Trophoblast cell (in vitro differentiated cells and primary cell): ENCODE measurements around the gene ANKRD33B.

ENCODE experiments used
- DNase-seq, 2 donors: peaks; one replicate each; pipeline ENCODE4 v3.0.0-alpha.2; 2016
- H2AFZ ChIP-seq: 2 replicates; pipeline ENCODE4 v1.6.1; 2013; ENCODE audit warnings: low read length, moderate library complexity, mild to moderate bottlenecking; ENCODE audit not compliant: insufficient read depth, poor library complexity
- H2AK5ac ChIP-seq: 2 replicates; pipeline ENCODE4 v1.6.1; 2013; ENCODE audit warnings: mild to moderate bottlenecking, low read length
- H2BK120ac ChIP-seq: 2 replicates; pipeline ENCODE4 v1.6.1; 2013; ENCODE audit warnings: low read length, mild to moderate bottlenecking, moderate library complexity; ENCODE audit not compliant: insufficient read depth, poor library complexity
- H2BK12ac ChIP-seq: 2 replicates; pipeline ENCODE4 v1.6.1; 2013; ENCODE audit warnings: mild to moderate bottlenecking, low read length, moderate library complexity
- H2BK5ac ChIP-seq: 2 replicates; pipeline ENCODE4 v1.6.1; 2013; ENCODE audit warnings: low read length, low read depth, moderate library complexity, mild to moderate bottlenecking; ENCODE audit not compliant: poor library complexity
- H3K14ac ChIP-seq: 2 replicates; pipeline ENCODE4 v1.6.1; 2013; ENCODE audit warnings: mild to moderate bottlenecking, low read length
- H3K18ac ChIP-seq: 2 replicates; pipeline ENCODE4 v1.6.1; 2013; ENCODE audit warnings: mild to moderate bottlenecking, low read length
- H3K23ac ChIP-seq: 2 replicates; pipeline ENCODE4 v1.6.1; 2013; ENCODE audit warnings: low read length
- H3K27ac ChIP-seq: 2 replicates; pipeline ENCODE4 v1.5.1; 2013; ENCODE audit warnings: low read depth, mild to moderate bottlenecking, inconsistent platforms, low read length, moderate library complexity
- H3K27me3 ChIP-seq: 2 replicates; pipeline ENCODE4 v1.6.1; 2013; ENCODE audit warnings: inconsistent platforms, mild to moderate bottlenecking, low read length, moderate library complexity; ENCODE audit not compliant: insufficient read depth
- H3K36me3 ChIP-seq, 2 experiments: 1 replicate in 1 of 2; 2 replicates in 1 of 2; pipeline ENCODE4 v1.6.1; 2013; ENCODE audit warnings: low read length in 2 of 2, mild to moderate bottlenecking in 2 of 2, moderate library complexity in 1 of 2; ENCODE audit not compliant: insufficient read depth in 2 of 2, control insufficient read depth in 1 of 2
- H3K4ac ChIP-seq: 2 replicates; pipeline ENCODE4 v1.6.1; 2013; ENCODE audit warnings: low read depth, mild to moderate bottlenecking, low read length, moderate library complexity
- H3K4me1 ChIP-seq, 2 experiments: 1 replicate in 1 of 2; 2 replicates in 1 of 2; pipeline ENCODE4 v1.6.1; 2013; ENCODE audit warnings: low read length in 2 of 2, mild to moderate bottlenecking in 2 of 2, moderate library complexity in 1 of 2; ENCODE audit not compliant: insufficient read depth in 2 of 2, control insufficient read depth in 1 of 2
- H3K4me2 ChIP-seq: 2 replicates; pipeline ENCODE4 v1.6.1; 2013; ENCODE audit warnings: inconsistent platforms, mild to moderate bottlenecking, low read length, moderate library complexity
- H3K4me3 ChIP-seq: 2 replicates; pipeline ENCODE4 v1.5.1; 2013; ENCODE audit warnings: mild to moderate bottlenecking, low read depth, low read length, inconsistent platforms
- H3K79me1 ChIP-seq: one replicate; pipeline ENCODE4 v1.6.1; 2013; ENCODE audit warnings: low read length
- H3K79me2 ChIP-seq: 2 replicates; pipeline ENCODE4 v1.6.1; 2013; ENCODE audit warnings: low read length, mild to moderate bottlenecking; ENCODE audit not compliant: control insufficient read depth, insufficient read depth, poor library complexity
- H3K9ac ChIP-seq: 2 replicates; pipeline ENCODE4 v1.6.1; 2013; ENCODE audit warnings: mild to moderate bottlenecking, low read length
- H3K9me3 ChIP-seq: 2 replicates; pipeline ENCODE4 v1.6.1; 2013; ENCODE audit warnings: low read depth, mild to moderate bottlenecking, control low read depth, inconsistent platforms, low read length; ENCODE audit not compliant: insufficient read depth
- H4K12ac ChIP-seq: 2 replicates; pipeline ENCODE4 v1.6.1; 2013; ENCODE audit warnings: low read depth, mild to moderate bottlenecking, low read length, moderate library complexity
- H4K8ac ChIP-seq: 2 replicates; pipeline ENCODE4 v1.6.1; 2013; ENCODE audit warnings: low read depth, mild to moderate bottlenecking, low read length, moderate library complexity
- H4K91ac ChIP-seq: one replicate; pipeline ENCODE4 v1.6.1; 2013; ENCODE audit warnings: low read depth, mild to moderate bottlenecking, low read length, moderate library complexity
- WGBS: extraction: QIAGEN DNeasy Blood & Tissue Kit; methylation state at CpG from one replicate; pipeline ENCODE4 v1.1.7; 2013; ENCODE audit warnings: missing lambda C conversion rate; ENCODE audit not compliant: insufficient read length, insufficient coverage; ENCODE audit errors: extremely low coverage; 5-methylcytosine and 5-hydroxymethylcytosine counted together

Gene ANKRD33B

GRCh38 chr5:10576121-10576789 lies 12.4 kb downstream of the ANKRD33B start:
- H3K18ac ChIP-seq = no peak overlapping the region
- no peak overlapping the region for H4K91ac ChIP-seq
- no peaks in the 10 kb centered on the region for H3K9me3 ChIP-seq
- H3K4me2 ChIP-seq = no peak overlapping the region
- peaks cover 10% of the 10 kb centered on the region for H3K79me2 ChIP-seq
- H2BK120ac ChIP-seq = peak overlapping the region; percentile 87
- H3K9ac ChIP-seq = no peak overlapping the region
- no peaks in the 10 kb centered on the region for H3K27me3 ChIP-seq
- no peak overlapping the region for H3K14ac ChIP-seq
- DNase-seq = peak in 1 of 2 donors; percentile 50
- no peak overlapping the region for H3K4ac ChIP-seq
- H3K4me3 ChIP-seq = no peak overlapping the region
- WGBS = no CpG with 5 or more reads among the region's 7 CpGs
- no peak overlapping the region for H2AK5ac ChIP-seq
- H2AFZ ChIP-seq = no peak overlapping the region
- H4K8ac ChIP-seq = no peak overlapping the region
- peaks cover 26 to 30% of the 10 kb centered on the region in 2 experiments for H3K4me1 ChIP-seq
- peaks cover 2 to 4% of the 10 kb centered on the region in 2 experiments for H3K36me3 ChIP-seq
- H2BK12ac ChIP-seq = no peak overlapping the region
- H2BK5ac ChIP-seq = no peak overlapping the region
- H3K27ac ChIP-seq = peak overlapping the region; percentile 27
- H4K12ac ChIP-seq = no peak overlapping the region
- H3K23ac ChIP-seq = no peak overlapping the region
- peaks cover 23% of the 10 kb centered on the region for H3K79me1 ChIP-seq

- H3K79me2 ChIP-seq = peaks cover 11% of the 10 kb centered on the region
- no peaks in the 10 kb centered on the region for H3K9me3 ChIP-seq
- H3K18ac ChIP-seq = peak overlapping the region; percentile 84
Measured at GRCh38 chr5:10576790-10577189, 12.9 kb downstream of the ANKRD33B start.

GRCh38 chr5:10577371-10578292 lies 13.8 kb downstream of the ANKRD33B start:
- peak overlapping the region; percentile 68 for H4K91ac ChIP-seq
- no peak overlapping the region for H3K14ac ChIP-seq
- H2AK5ac ChIP-seq = peak overlapping the region; percentile 22
- no peak for DNase-seq
- peak overlapping the region; percentile 23 for H4K8ac ChIP-seq
- peak overlapping the region; percentile 72 for H2BK5ac ChIP-seq
- no peak overlapping the region for H2AFZ ChIP-seq
- peak overlapping the region; percentile 29 for H3K18ac ChIP-seq
- H2BK120ac ChIP-seq = peak overlapping the region; percentile 27
- no peaks in the 10 kb centered on the region for H3K27me3 ChIP-seq
- H2BK12ac ChIP-seq = peak overlapping the region; percentile 68
- peaks cover 32% of the 10 kb centered on the region in 2 experiments for H3K4me1 ChIP-seq
- H3K79me1 ChIP-seq = peaks cover 24% of the 10 kb centered on the region
- no peaks in the 10 kb centered on the region for H3K36me3 ChIP-seq
- H3K4me2 ChIP-seq = no peak overlapping the region
- no peak overlapping the region for H3K23ac ChIP-seq
- H3K9me3 ChIP-seq = no peaks in the 10 kb centered on the region
- no peak overlapping the region for H3K4me3 ChIP-seq
- peaks cover 9% of the 10 kb centered on the region for H3K79me2 ChIP-seq
- H3K9ac ChIP-seq = no peak overlapping the region
- H3K27ac ChIP-seq = peak overlapping the region; percentile 69
- WGBS = no CpG with 5 or more reads among the region's 18 CpGs
- H3K4ac ChIP-seq = peak overlapping the region; percentile 34
- H4K12ac ChIP-seq = no peak overlapping the region

More at GRCh38 chr5:10576790-10577189, 12.9 kb downstream of the ANKRD33B start:
- Histone ChIP-seq H3K4me2 (no peak overlapping the region), H2BK5ac (no peak overlapping the region), H2AK5ac (peak overlapping the region; percentile 82), H3K14ac (peak overlapping the region; percentile 64), H3K4me3 (no peak overlapping the region), H4K12ac (no peak overlapping the region), H3K23ac (no peak overlapping the region), H2AFZ (no peak overlapping the region), H2BK12ac (peak overlapping the region; percentile 99), H3K27ac (peak overlapping the region; percentile 27), H4K91ac (peak overlapping the region; percentile 79), H3K4me1 (peaks cover 30 to 33% of the 10 kb centered on the region in 2 experiments), H3K79me1 (peaks cover 23% of the 10 kb centered on the region), H3K4ac (peak overlapping the region; percentile 35), H3K27me3 (no peaks in the 10 kb centered on the region), H3K9ac (no peak overlapping the region), H4K8ac (peak overlapping the region; percentile 43), H2BK120ac (peak overlapping the region; percentile 87), H3K36me3 (peaks cover 2 to 4% of the 10 kb centered on the region in 2 experiments)
- WGBS = no CpG with 5 or more reads among the region's 7 CpGs
- no peak for DNase-seq

GRCh38 chr5:10578293-10578665 lies 14.4 kb downstream of the ANKRD33B start:
- no peak overlapping the region for H3K4me3 ChIP-seq
- no peaks in the 10 kb centered on the region for H3K36me3 ChIP-seq
- no peak overlapping the region for H3K14ac ChIP-seq
- no peak overlapping the region for H2BK5ac ChIP-seq
- no peaks in the 10 kb centered on the region for H3K9me3 ChIP-seq
- H3K4me2 ChIP-seq = no peak overlapping the region
- H2AFZ ChIP-seq = no peak overlapping the region
- H3K27ac ChIP-seq = peak overlapping the region; percentile 69
- H3K27me3 ChIP-seq = no peaks in the 10 kb centered on the region
- no peak for DNase-seq
- peak overlapping the region; percentile 68 for H4K91ac ChIP-seq
- peak overlapping the region; percentile 37 for H2BK120ac ChIP-seq
- peaks cover 24% of the 10 kb centered on the region for H3K79me1 ChIP-seq
- peak overlapping the region; percentile 22 for H2AK5ac ChIP-seq
- H3K79me2 ChIP-seq = peaks cover 9% of the 10 kb centered on the region
- peak overlapping the region; percentile 29 for H3K18ac ChIP-seq
- peak overlapping the region; percentile 68 for H2BK12ac ChIP-seq
- WGBS = no CpG with 5 or more reads among the region's 1 CpG
- H4K12ac ChIP-seq = no peak overlapping the region
- H3K9ac ChIP-seq = no peak overlapping the region
- peak overlapping the region; percentile 34 for H3K4ac ChIP-seq
- no peak overlapping the region for H3K23ac ChIP-seq
- H4K8ac ChIP-seq = peak overlapping the region; percentile 47
- H3K4me1 ChIP-seq = peaks cover 32% of the 10 kb centered on the region in 2 experiments
